ENCODE results near the gene NLRP6. TPM values are rescaled to one million over a fixed set of nuclear protein-coding genes. Genes with fewer than 3 reads are reported as not detected.
A peak's percentile ranks its signal among the peaks of the same experiment; 100 is the strongest.

Gene NLRP6
- polyA plus RNA-seq, 2 of the 4 experiments (the other 2 are of a cell fraction) = 0.03 TPM; not detected in 1

DNA sequence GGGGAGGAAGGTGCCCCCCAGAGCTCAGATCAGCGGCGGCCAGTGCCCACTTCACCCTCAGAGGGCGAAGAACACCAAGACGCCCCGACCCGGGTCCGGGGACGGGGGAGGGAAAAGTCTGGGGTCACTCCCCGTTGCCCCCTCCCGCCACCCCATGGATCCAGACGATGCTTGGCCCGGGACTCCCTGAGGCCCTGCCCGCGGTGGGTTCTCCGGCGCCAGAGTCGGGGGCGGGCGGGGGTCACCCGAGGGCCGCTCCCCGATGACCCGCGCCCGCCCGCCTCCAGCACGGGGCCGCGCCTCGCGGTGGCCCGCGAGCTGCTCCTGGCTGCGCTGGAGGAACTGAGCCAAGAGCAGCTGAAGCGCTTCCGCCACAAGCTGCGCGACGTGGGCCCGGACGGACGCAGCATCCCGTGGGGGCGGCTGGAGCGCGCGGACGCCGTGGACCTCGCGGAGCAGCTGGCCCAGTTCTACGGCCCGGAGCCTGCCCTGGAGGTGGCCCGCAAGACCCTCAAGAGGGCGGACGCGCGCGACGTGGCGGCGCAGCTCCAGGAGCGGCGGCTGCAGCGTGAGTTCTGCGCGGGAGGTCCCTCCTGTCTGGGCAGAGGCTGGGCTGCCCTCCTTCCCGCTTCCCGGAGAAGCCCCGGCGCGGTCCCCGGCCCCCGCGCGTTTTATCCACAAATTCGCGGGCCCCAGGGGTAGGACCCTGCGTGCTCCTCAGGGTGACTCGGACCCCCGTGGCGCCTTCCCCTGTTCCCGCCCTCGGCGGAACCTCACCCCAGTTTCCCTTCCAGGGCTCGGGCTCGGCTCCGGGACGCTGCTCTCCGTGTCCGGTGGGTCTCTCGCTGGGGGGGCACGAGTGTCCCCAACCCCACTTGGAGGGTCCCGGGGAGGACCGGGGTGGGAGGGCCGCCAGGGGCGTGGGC lies 1.1 kb downstream of the NLRP6 start:
- ATAC-seq (no peak), FAIRE-seq (no peak), DNase-seq (ENCODE audit: low read depth in 1 of 2, low spot score in 1 of 2) (no peak)
- TF ChIP-seq BCL3 (IDR thresholded peaks at IDR 0.05) = no peak
- TF ChIP-seq MAFK (IDR thresholded peaks at IDR 0.05; ENCODE audit: partially characterized antibody) = no peak
- no peak for TF ChIP-seq ZNF302 (CRISPR knock-in tag; IDR thresholded peaks at IDR 0.05)
- no peak for TF ChIP-seq FOSL2 (IDR thresholded peaks at IDR 0.05)
- no peak for TF ChIP-seq FOSL2 (CRISPR knock-in tag; IDR thresholded peaks at IDR 0.05)
- TF ChIP-seq GATA3 (IDR thresholded peaks at IDR 0.05; ENCODE audit: borderline replicate concordance) = no peak
- no peak for TF ChIP-seq POLR2A (IDR thresholded peaks at IDR 0.05; ENCODE audit: low read length)
- TF ChIP-seq TFCP2L1 (CRISPR knock-in tag; IDR thresholded peaks at IDR 0.05) = no peak
- no peak for TF ChIP-seq HES2 (IDR thresholded peaks at IDR 0.05)
- no peak for TF ChIP-seq HOXA7 (CRISPR knock-in tag; IDR thresholded peaks at IDR 0.05)
- no peak for TF ChIP-seq CBX2 (IDR thresholded peaks at IDR 0.05; ENCODE audit: borderline replicate concordance, low read depth)
- no peak for TF ChIP-seq NFE2L2 (conservative IDR thresholded peaks at IDR 0.05; ENCODE audit: low read length)
- no peak for TF ChIP-seq FOSB (CRISPR knock-in tag; IDR thresholded peaks at IDR 0.05)
- no peak for TF ChIP-seq KDM1A (IDR thresholded peaks at IDR 0.05; ENCODE audit: low read depth)
- no peak for TF ChIP-seq RFX5 (IDR thresholded peaks at IDR 0.05)
- POLR2A ChIA-PET = interaction anchor here (0.5 kb wide), 1 partner anchor 75 kb away, joined by 4 read pairs; no protein-coding TSS in a partner anchor
- Histone ChIP-seq H3K4me3 (peak overlapping the region; percentile 33; the same call in 2 of the 3 replicates), H3K27ac (0 out of 6 replicates have a peak overlapping the region, but pooled peaks of 1 of the 2 experiments have one; percentile 6), H3K4me2 (peak overlapping the region; percentile 85), H3K4me1 (peaks cover 14% of the 10 kb centered on the region; the same call in 1 of the 3 replicates), H3K9me3 (no peaks in the 10 kb centered on the region; the same call in 2 of the 3 replicates)
- CTCF ChIA-PET = interaction anchor here (0.9 to 3.1 kb wide), 3 partner anchors 20 to 60 kb away, joined by 3 to 12 read pairs (median 3); no protein-coding TSS in a partner anchor
- WGBS (ENCODE audit: missing lambda C conversion rate) = 69% methylated on average over 55 of the region's 97 CpGs

DNA sequence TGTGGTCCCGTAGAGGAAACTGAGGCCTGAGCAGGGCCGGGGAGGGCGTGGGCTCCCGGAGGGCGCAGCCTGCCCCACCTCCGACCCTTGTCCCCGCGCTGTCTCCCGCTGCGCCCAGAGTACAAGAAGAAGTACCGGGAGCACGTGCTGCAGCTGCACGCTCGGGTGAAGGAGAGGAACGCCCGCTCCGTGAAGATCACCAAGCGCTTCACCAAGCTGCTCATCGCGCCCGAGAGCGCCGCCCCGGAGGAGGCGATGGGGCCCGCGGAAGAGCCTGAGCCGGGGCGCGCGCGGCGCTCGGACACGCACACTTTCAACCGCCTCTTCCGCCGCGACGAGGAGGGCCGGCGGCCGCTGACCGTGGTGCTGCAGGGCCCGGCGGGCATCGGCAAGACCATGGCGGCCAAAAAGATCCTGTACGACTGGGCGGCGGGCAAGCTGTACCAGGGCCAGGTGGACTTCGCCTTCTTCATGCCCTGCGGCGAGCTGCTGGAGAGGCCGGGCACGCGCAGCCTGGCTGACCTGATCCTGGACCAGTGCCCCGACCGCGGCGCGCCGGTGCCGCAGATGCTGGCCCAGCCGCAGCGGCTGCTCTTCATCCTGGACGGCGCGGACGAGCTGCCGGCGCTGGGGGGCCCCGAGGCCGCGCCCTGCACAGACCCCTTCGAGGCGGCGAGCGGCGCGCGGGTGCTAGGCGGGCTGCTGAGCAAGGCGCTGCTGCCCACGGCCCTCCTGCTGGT lies 1.9 kb downstream of the NLRP6 start:
- Histone ChIP-seq H3K4me3 (peak overlapping the region; percentile 33), H3K4me1 (peaks cover 14% of the 10 kb centered on the region; the same call in 1 of the 3 replicates), H3K27ac (0 out of 6 replicates have a peak overlapping the region, but pooled peaks of 1 of the 2 experiments have one; percentile 6), H3K9me3 (no peaks in the 10 kb centered on the region; the same call in 2 of the 3 replicates), H3K4me2 (peak overlapping the region; percentile 85)
- no peak for TF ChIP-seq CBX8 (IDR thresholded peaks at IDR 0.05)
- no peak for TF ChIP-seq NPAS2 (CRISPR knock-in tag; IDR thresholded peaks at IDR 0.05; ENCODE audit: borderline replicate concordance)
- TF ChIP-seq, protein P1, sequence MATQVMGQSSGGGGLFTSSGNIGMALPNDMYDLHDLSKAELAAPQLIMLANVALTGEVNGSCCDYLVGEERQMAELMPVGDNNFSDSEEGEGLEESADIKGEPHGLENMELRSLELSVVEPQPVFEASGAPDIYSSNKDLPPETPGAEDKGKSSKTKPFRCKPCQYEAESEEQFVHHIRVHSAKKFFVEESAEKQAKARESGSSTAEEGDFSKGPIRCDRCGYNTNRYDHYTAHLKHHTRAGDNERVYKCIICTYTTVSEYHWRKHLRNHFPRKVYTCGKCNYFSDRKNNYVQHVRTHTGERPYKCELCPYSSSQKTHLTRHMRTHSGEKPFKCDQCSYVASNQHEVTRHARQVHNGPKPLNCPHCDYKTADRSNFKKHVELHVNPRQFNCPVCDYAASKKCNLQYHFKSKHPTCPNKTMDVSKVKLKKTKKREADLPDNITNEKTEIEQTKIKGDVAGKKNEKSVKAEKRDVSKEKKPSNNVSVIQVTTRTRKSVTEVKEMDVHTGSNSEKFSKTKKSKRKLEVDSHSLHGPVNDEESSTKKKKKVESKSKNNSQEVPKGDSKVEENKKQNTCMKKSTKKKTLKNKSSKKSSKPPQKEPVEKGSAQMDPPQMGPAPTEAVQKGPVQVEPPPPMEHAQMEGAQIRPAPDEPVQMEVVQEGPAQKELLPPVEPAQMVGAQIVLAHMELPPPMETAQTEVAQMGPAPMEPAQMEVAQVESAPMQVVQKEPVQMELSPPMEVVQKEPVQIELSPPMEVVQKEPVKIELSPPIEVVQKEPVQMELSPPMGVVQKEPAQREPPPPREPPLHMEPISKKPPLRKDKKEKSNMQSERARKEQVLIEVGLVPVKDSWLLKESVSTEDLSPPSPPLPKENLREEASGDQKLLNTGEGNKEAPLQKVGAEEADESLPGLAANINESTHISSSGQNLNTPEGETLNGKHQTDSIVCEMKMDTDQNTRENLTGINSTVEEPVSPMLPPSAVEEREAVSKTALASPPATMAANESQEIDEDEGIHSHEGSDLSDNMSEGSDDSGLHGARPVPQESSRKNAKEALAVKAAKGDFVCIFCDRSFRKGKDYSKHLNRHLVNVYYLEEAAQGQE (IDR thresholded peaks at IDR 0.05) = peak; percentile 85
- no peak for TF ChIP-seq TP53 (CRISPR knock-in tag; IDR thresholded peaks at IDR 0.05)
- no peak for TF ChIP-seq MAFK (IDR thresholded peaks at IDR 0.05; ENCODE audit: partially characterized antibody)
- peak; percentile 38; the same call in 1 of the 2 replicates for TF ChIP-seq MAX (IDR thresholded peaks at IDR 0.05)
- TF ChIP-seq ZNF302 (CRISPR knock-in tag; IDR thresholded peaks at IDR 0.05) = no peak
- TF ChIP-seq SMC3 (IDR thresholded peaks at IDR 0.05) = no peak
- FAIRE-seq = no peak
- 20% methylated on average over 28 of the region's 85 CpGs for WGBS (ENCODE audit: missing lambda C conversion rate)
- ChIA-PET CTCF (interaction anchor here (0.9 to 3.1 kb wide), 6 partner anchors 9 to 238 kb away, joined by 3 to 12 read pairs (median 6); no protein-coding TSS in a partner anchor), POLR2A (interaction anchor here (0.5 kb wide), 1 partner anchor 75 kb away, joined by 4 read pairs; no protein-coding TSS in a partner anchor)
- ATAC-seq = peak; percentile 52 to 65
- DNase-seq (ENCODE audit: low read depth in 1 of 2, low spot score in 1 of 2) = peak in 1 of 2 experiments; percentile 48

All from A549 (cell line).